Femur (tissue), 1 donor: ENCODE data around the gene CABLES2.
"Not testable (repeated sequence)": the region's sequence is repeated elsewhere in the genome, so short reads cannot be mapped to it uniquely, and the experiment has no call there.

Experiments used
- DNase-seq: peaks from one replicate; pipeline ENCODE4 v3.0.0-alpha.2; 2017

CABLES2 gene

GRCh38 chr20:62433658-62434497, 26.8 kb upstream of the CABLES2 start:
- no peak for DNase-seq

- no peak for DNase-seq
Observed at GRCh38 chr20:62430866-62431447, 23.9 kb upstream of the CABLES2 start.

- DNase-seq, result no peak
Observed at GRCh38 chr20:62430311-62430853, 23.3 kb upstream of the CABLES2 start.

- no peak for DNase-seq
Observed at GRCh38 chr20:62429455-62430310, 22.6 kb upstream of the CABLES2 start.

GRCh38 chr20:62428396-62429295, 21.6 kb upstream of the CABLES2 start:
- DNase-seq, result no peak

- no peak for DNase-seq
Observed at GRCh38 chr20:62428002-62428372, 20.9 kb upstream of the CABLES2 start.

GRCh38 chr20:62427172-62428001, 20.3 kb upstream of the CABLES2 start, which contains the start of gene RBBP8NL:
Gene RBBP8NL, minus strand, starts transcription at chr20:62427539. Its CDS starts 7,892 bp downstream, at chr20:62419647.
- DNase-seq, result no peak

GRCh38 chr20:62426699-62427131, 19.6 kb upstream of the CABLES2 start:
- no peak for DNase-seq

GRCh38 chr20:62426059-62426348, 18.9 kb upstream of the CABLES2 start:
- not testable (repeated sequence) for DNase-seq

- no peak for DNase-seq
Observed at GRCh38 chr20:62425281-62426058, 18.4 kb upstream of the CABLES2 start.

- no peak for DNase-seq
Observed at GRCh38 chr20:62424249-62425107, 17.4 kb upstream of the CABLES2 start.

- DNase-seq, result no peak
Observed at GRCh38 chr20:62423326-62423706, 16.2 kb upstream of the CABLES2 start.

GRCh38 chr20:62422636-62423325, 15.7 kb upstream of the CABLES2 start:
- no peak for DNase-seq

GRCh38 chr20:62421716-62421990, 14.6 kb upstream of the CABLES2 start:
- DNase-seq, result no peak

- DNase-seq, result no peak
Observed at GRCh38 chr20:62420846-62421715, 14.0 kb upstream of the CABLES2 start.

- no peak for DNase-seq
Observed at GRCh38 chr20:62419759-62420158, 12.7 kb upstream of the CABLES2 start.

- DNase-seq, result no peak
Observed at GRCh38 chr20:62418709-62419487, 11.8 kb upstream of the CABLES2 start.
